HG03558 (cell line): ENCODE results near the gene BOD1.

Source experiments
- ATAC-seq: cut with Tn5 transposase; IDR thresholded peaks from one replicate; pipeline ENCODE4 v1.9.1; 2021; ENCODE audit warnings: moderate number of reproducible peaks; ENCODE audit not compliant: unreplicated experiment; ENCODE audit errors: extremely low read depth

BOD1 gene

GRCh38 chr5:173642191-173642816 lies 25.9 kb upstream of the BOD1 start:
- ATAC-seq = no peak

- no peak for ATAC-seq
Measured at GRCh38 chr5:173640156-173640804, 23.8 kb upstream of the BOD1 start.

GRCh38 chr5:173638126-173639040 lies 21.9 kb upstream of the BOD1 start:
- no peak for ATAC-seq

- ATAC-seq = no peak
Measured at GRCh38 chr5:173637340-173637739, 20.9 kb upstream of the BOD1 start.

GRCh38 chr5:173634465-173634983 lies 18.1 kb upstream of the BOD1 start:
- ATAC-seq = no peak

- no peak for ATAC-seq
Measured at GRCh38 chr5:173633304-173633703, 16.9 kb upstream of the BOD1 start.

GRCh38 chr5:173631478-173631877 lies 15.0 kb upstream of the BOD1 start:
- ATAC-seq = no peak

GRCh38 chr5:173630724-173631365 lies 14.4 kb upstream of the BOD1 start:
- no peak for ATAC-seq

- no peak for ATAC-seq
Measured at GRCh38 chr5:173629628-173630027, 13.2 kb upstream of the BOD1 start.

- no peak for ATAC-seq
Measured at GRCh38 chr5:173628501-173628900, 12.1 kb upstream of the BOD1 start.

- ATAC-seq = no peak
Measured at GRCh38 chr5:173627860-173628392, 11.5 kb upstream of the BOD1 start.

GRCh38 chr5:173627271-173627670 lies 10.8 kb upstream of the BOD1 start:
- ATAC-seq = no peak

GRCh38 chr5:173626505-173626820 lies 10.0 kb upstream of the BOD1 start:
- ATAC-seq = no peak

- no peak for ATAC-seq
Measured at GRCh38 chr5:173625673-173626504, 9.4 kb upstream of the BOD1 start.

- ATAC-seq = no peak
Measured at GRCh38 chr5:173625261-173625660, 8.8 kb upstream of the BOD1 start.

GRCh38 chr5:173624282-173624681 lies 7.8 kb upstream of the BOD1 start:
- no peak for ATAC-seq

GRCh38 chr5:173623789-173624188 lies 7.3 kb upstream of the BOD1 start:
- no peak for ATAC-seq

GRCh38 chr5:173623296-173623771 lies 6.9 kb upstream of the BOD1 start:
- ATAC-seq = no peak
